MM.1S (cell line): Measurements from ENCODE around the gene PPAT.

Experiments used
- DNase-seq: peaks from one replicate; pipeline ENCODE4 v3.0.0-alpha.2; 2015
- H2AFZ ChIP-seq: fragments of 300-600 bp; sonication (generic); 2 replicates; pipeline ENCODE4 v1.6.0; 2016; ENCODE audit warnings: antibody characterized with exemption, low read length
- H3F3A ChIP-seq: fragments of 300-600 bp; sonication (generic); 2 replicates; pipeline ENCODE4 v1.6.1; 2016; ENCODE audit warnings: mild to moderate bottlenecking, antibody characterized with exemption, low read length, moderate library complexity, mixed read lengths; ENCODE audit not compliant: insufficient read depth
- H3K27ac ChIP-seq: fragments of 300-600 bp; sonication (generic); 2 replicates; pipeline ENCODE4 v1.5.1; 2016; ENCODE audit warnings: mild to moderate bottlenecking, low read length
- H3K27me3 ChIP-seq: fragments of 300-600 bp; sonication (generic); replicated peaks from 2 replicates; pipeline ENCODE4 v1.6.0; 2016; ENCODE audit warnings: low read length; ENCODE audit not compliant: insufficient read depth
- H3K36me3 ChIP-seq: fragments of 300-600 bp; sonication (generic); replicated peaks from 2 replicates; pipeline ENCODE4 v1.6.1; 2016; ENCODE audit warnings: mild to moderate bottlenecking, low read length, mixed read lengths; ENCODE audit not compliant: insufficient read depth
- H3K4me1 ChIP-seq: fragments of 300-600 bp; sonication (generic); 2 replicates; pipeline ENCODE4 v1.6.1; 2016; ENCODE audit warnings: low read length, mixed read lengths
- H3K4me2 ChIP-seq: fragments of 300-600 bp; sonication (generic); 2 replicates; pipeline ENCODE4 v1.6.0; 2016; ENCODE audit warnings: low read depth, low read length
- H3K4me3 ChIP-seq: fragments of 300-600 bp; sonication (generic); 2 replicates; pipeline ENCODE4 v1.5.1; 2016; ENCODE audit warnings: low read length, mixed read lengths
- H3K79me2 ChIP-seq: fragments of 300-600 bp; sonication (generic); 2 replicates; pipeline ENCODE4 v1.6.1; 2016; ENCODE audit warnings: mixed run types, low read length, mixed read lengths
- H3K9ac ChIP-seq: fragments of 300-600 bp; sonication (generic); 2 replicates; pipeline ENCODE4 v1.6.1; 2016; ENCODE audit warnings: low read length, mixed read lengths
- H3K9me2 ChIP-seq: fragments of 300-600 bp; sonication (generic); replicated peaks from 2 replicates; pipeline ENCODE4 v1.6.1; 2016; ENCODE audit warnings: mild to moderate bottlenecking, low read length, mixed read lengths; ENCODE audit not compliant: insufficient read depth
- H3K9me3 ChIP-seq: fragments of 300-600 bp; sonication (generic); replicated peaks from 2 replicates; pipeline ENCODE4 v1.6.1; 2016; ENCODE audit warnings: mild to moderate bottlenecking, low read length, mixed read lengths; ENCODE audit not compliant: insufficient read depth
- H4K20me1 ChIP-seq: fragments of 300-600 bp; sonication (generic); 2 replicates; pipeline ENCODE4 v1.6.1; 2016; ENCODE audit warnings: mild to moderate bottlenecking, low read length, moderate library complexity, mixed read lengths; ENCODE audit not compliant: insufficient read depth
- EZH2 ChIP-seq: fragments of 300-600 bp; sonication (generic); optimal IDR thresholded peaks from 2 replicates; pipeline ENCODE3; 2017; ENCODE audit warnings: low read depth, mild to moderate bottlenecking, antibody characterized with exemption, low read length, mixed read lengths
- EZH2phosphoT487 ChIP-seq: fragments of 300-600 bp; sonication (generic); IDR thresholded peaks from 2 replicates; pipeline ENCODE4 v1.6.1; 2018; ENCODE audit warnings: antibody characterized with exemption, low read length
- TF ChIP-seq, protein P1 (sequence below): fragments of 300-600 bp; sonication (generic); IDR thresholded peaks from 2 replicates; pipeline ENCODE4 v1.5.1; 2016; ENCODE audit warnings: antibody characterized with exemption, low read length, mixed read lengths

PPAT gene

DNA sequence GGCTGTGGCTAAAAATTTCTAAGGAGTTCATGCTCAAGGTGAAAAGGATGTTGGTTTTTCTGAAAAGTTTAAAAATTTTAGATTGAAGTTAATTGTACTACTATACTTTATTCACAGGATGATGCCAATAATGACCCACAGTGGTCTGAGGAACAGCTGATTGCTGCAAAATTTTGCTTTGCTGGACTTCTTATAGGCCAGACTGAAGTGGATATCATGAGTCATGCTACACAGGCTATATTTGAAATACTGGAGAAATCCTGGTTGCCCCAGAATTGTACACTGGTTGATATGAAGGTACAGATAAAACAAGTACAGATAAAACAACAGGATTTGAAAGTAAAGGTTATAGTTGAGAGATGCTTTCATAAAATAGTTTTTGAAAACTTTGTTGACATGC, 12.9 kb upstream of the PPAT start:
- no peaks in the 10 kb centered on the region for H3K27me3 ChIP-seq
- DNase-seq, result no peak
- H3K9me3 ChIP-seq, result no peaks in the 10 kb centered on the region
- H3K4me3 ChIP-seq, result no peak overlapping the region
- TF ChIP-seq, protein P1, sequence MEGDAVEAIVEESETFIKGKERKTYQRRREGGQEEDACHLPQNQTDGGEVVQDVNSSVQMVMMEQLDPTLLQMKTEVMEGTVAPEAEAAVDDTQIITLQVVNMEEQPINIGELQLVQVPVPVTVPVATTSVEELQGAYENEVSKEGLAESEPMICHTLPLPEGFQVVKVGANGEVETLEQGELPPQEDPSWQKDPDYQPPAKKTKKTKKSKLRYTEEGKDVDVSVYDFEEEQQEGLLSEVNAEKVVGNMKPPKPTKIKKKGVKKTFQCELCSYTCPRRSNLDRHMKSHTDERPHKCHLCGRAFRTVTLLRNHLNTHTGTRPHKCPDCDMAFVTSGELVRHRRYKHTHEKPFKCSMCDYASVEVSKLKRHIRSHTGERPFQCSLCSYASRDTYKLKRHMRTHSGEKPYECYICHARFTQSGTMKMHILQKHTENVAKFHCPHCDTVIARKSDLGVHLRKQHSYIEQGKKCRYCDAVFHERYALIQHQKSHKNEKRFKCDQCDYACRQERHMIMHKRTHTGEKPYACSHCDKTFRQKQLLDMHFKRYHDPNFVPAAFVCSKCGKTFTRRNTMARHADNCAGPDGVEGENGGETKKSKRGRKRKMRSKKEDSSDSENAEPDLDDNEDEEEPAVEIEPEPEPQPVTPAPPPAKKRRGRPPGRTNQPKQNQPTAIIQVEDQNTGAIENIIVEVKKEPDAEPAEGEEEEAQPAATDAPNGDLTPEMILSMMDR, result no peak
- H3F3A ChIP-seq, result peaks cover 16% of the 10 kb centered on the region; the same call in 1 of the 2 replicates
- no peak overlapping the region for H2AFZ ChIP-seq
- H3K4me1 ChIP-seq, result no peaks in the 10 kb centered on the region
- no peak overlapping the region for H3K9ac ChIP-seq
- no peak overlapping the region for H3K27ac ChIP-seq
- peaks cover 64% of the 10 kb centered on the region for H3K79me2 ChIP-seq
- H3K36me3 ChIP-seq, result peaks cover 15% of the 10 kb centered on the region; the same call in 1 of the 2 replicates
- no peaks in the 10 kb centered on the region for H4K20me1 ChIP-seq
- no peaks in the 10 kb centered on the region for H3K9me2 ChIP-seq
- no peak overlapping the region for H3K4me2 ChIP-seq

DNA sequence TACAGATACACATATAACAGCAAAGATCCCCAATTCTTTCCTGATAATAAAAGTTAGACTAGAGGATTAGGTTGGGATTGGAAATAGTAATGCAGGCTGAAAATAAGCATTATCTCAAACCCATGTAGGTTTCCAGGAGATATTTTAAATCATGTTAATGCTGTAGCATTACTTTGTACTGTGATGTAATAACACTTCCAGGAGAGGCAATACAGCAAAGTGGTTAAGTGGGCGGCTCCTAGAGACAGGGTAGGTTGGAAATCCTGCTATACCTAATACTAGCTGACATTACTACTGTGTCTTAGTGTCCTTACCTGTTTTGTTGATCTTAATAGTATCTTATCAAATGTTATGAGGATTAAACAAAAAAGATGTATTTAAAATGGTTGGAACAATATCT, 10.3 kb upstream of the PPAT start:
- Histone ChIP-seq H3K27ac (no peak overlapping the region), H3K27me3 (no peaks in the 10 kb centered on the region), H3K4me2 (no peak overlapping the region), H3F3A (peaks cover 13% of the 10 kb centered on the region; the same call in 1 of the 2 replicates), H3K9me3 (no peaks in the 10 kb centered on the region), H3K4me3 (no peak overlapping the region), H3K79me2 (peaks cover 68% of the 10 kb centered on the region), H3K9ac (no peak overlapping the region), H2AFZ (no peak overlapping the region), H4K20me1 (peaks cover 14% of the 10 kb centered on the region; the same call in 1 of the 2 replicates), H3K9me2 (no peaks in the 10 kb centered on the region), H3K36me3 (peaks cover 9% of the 10 kb centered on the region; the same call in 1 of the 2 replicates), H3K4me1 (peaks cover under 1% of the 10 kb centered on the region; the same call in 1 of the 2 replicates)
- DNase-seq, result no peak
- TF ChIP-seq EZH2, result no peak
- no peak for TF ChIP-seq EZH2phosphoT487
- TF ChIP-seq, protein P1, result no peak

DNA sequence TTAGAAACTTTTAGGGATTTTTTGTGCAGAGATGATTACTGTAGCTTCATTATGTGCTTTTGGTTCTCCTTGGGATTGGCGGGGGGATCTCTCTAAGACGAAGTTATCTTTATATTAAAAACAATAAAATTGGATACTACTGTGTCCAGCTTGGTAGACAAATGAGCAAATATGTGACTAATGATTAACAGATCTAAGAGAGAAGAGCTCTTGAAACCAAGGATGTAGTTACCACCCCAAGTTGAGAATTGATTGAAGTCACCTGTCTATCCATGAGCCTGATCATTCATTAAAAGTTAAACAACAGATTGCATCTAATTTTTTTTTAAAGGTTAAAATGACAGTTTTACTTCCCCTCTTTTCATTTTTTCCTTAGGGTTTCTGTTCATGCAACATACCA, 9.3 kb upstream of the PPAT start:
- H3K9me3 ChIP-seq, result no peaks in the 10 kb centered on the region
- H3K4me3 ChIP-seq, result no peak overlapping the region
- no peak overlapping the region for H2AFZ ChIP-seq
- H3K9me2 ChIP-seq, result no peaks in the 10 kb centered on the region
- peaks cover 9% of the 10 kb centered on the region; the same call in 1 of the 2 replicates for H3K36me3 ChIP-seq
- H3K9ac ChIP-seq, result no peak overlapping the region
- H3K4me2 ChIP-seq, result no peak overlapping the region
- H3K27me3 ChIP-seq, result no peaks in the 10 kb centered on the region
- no peak for DNase-seq
- peaks cover 24% of the 10 kb centered on the region for H4K20me1 ChIP-seq
- H3F3A ChIP-seq, result peaks cover 5% of the 10 kb centered on the region; the same call in 1 of the 2 replicates
- peaks cover 9% of the 10 kb centered on the region; the same call in 1 of the 2 replicates for H3K4me1 ChIP-seq
- H3K79me2 ChIP-seq, result peaks cover 78% of the 10 kb centered on the region
- TF ChIP-seq, protein P1, result no peak
- TF ChIP-seq EZH2 (no peak), EZH2phosphoT487 (no peak)
- H3K27ac ChIP-seq, result no peak overlapping the region
